Esophagus (tissue), 2 donors: ENCODE data around the gene RBM39. TPM values are rescaled to one million over a fixed set of nuclear protein-coding genes. Genes with fewer than 3 reads are reported as not detected.
"Not testable (repeated sequence)": the region's sequence is repeated elsewhere in the genome, so short reads cannot be mapped to it uniquely, and the experiment has no call there.

ENCODE experiments used
- H3K27ac ChIP-seq, 2 donors: one replicate each; pipeline ENCODE4 v1.5.1; 2013; ENCODE audit warnings: low read depth in 2 of 2, mild to moderate bottlenecking in 2 of 2, inconsistent platforms in 1 of 2, low read length in 1 of 2, moderate library complexity in 1 of 2
- H3K27me3 ChIP-seq, 2 donors: one replicate each; pipeline ENCODE4 v1.6.1; 2013; ENCODE audit warnings: low read length in 2 of 2, control low read depth in 1 of 2, mild to moderate bottlenecking in 1 of 2; ENCODE audit not compliant: insufficient read depth in 2 of 2, control insufficient read depth in 1 of 2
- H3K36me3 ChIP-seq, 2 donors: one replicate each; pipeline ENCODE4 v1.6.1; 2013; ENCODE audit warnings: low read length in 1 of 2; ENCODE audit not compliant: control insufficient read depth in 2 of 2, insufficient read depth in 2 of 2
- H3K4me1 ChIP-seq, 2 donors: one replicate each; pipeline ENCODE4 v1.6.1; 2013; ENCODE audit warnings: low read length in 1 of 2; ENCODE audit not compliant: control insufficient read depth in 2 of 2, insufficient read depth in 2 of 2
- H3K4me3 ChIP-seq, 2 donors: one replicate each; pipeline ENCODE4 v1.5.1; 2013; ENCODE audit warnings: low read length in 2 of 2, mild to moderate bottlenecking in 2 of 2, low read depth in 1 of 2, moderate library complexity in 1 of 2
- H3K9me3 ChIP-seq, 2 donors: one replicate each; pipeline ENCODE4 v1.6.1; 2013; ENCODE audit warnings: mild to moderate bottlenecking in 2 of 2, low read depth in 1 of 2, low read length in 1 of 2, moderate library complexity in 1 of 2; ENCODE audit not compliant: control insufficient read depth in 2 of 2, insufficient read depth in 1 of 2
- WGBS, 2 donors: extraction: QIAGEN DNeasy Blood & Tissue Kit; methylation state at CpG; one replicate each; pipeline ENCODE4 v1.1.7; 2013; 5-methylcytosine and 5-hydroxymethylcytosine counted together
- polyA plus RNA-seq, 2 donors: library from polyadenylated mRNA; stranded (reverse); fragments of 200-250 nt; gene quantifications; one replicate each; pipeline ENCODE4 v1.2.3, GENCODE V29; 2013
- donor health status: healthy with polysubstance abuse.
- donor health status: Bipolar disorder and iron deficiency.

RBM39 gene
- polyA plus RNA-seq, 2 donors: 164 to 335 TPM

DNA sequence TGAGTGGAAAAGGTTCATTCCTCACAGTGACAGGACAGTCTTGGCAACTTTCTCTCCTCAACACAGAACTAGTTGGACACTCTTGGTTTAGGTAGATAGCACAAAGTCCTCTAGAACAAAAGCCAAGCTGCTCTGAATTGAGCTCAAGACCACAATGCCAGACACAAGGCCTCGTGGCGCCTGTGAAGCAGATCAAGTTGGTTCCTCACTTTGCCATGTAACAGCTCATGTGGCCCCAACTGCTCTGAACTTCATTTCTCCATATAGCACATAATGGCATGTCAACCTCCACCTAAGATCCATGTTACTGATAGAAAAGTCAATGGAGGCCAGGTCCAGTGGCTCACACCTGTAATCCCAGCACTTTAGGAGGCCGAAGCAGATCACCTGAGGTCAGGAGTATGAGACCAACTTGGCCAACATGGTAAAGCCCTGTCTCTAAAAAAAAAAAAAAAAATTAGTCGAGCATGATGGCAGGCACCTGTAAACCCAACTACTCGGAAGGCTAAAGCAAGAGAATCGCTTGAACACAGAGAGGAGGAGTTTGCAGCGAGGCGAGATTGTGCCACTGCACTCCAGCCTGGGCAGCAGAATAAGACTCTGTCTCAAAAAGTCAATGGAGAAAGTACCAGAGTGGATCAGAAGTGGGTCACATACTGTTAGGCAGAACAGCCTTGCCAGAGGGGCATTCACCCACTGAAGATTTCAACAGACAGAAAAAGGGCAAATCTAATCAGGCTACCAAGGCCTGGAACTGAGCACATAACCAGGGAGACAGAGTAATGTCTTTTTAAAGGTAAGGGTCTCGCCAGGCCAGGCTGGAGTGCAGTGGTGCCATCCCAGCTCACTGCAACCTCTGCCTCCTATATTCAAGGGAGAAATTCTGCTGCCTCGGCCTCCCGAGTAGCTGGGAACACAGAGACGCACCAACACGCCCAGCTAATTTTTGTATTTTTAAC, 21.6 kb downstream of the RBM39 start:
- H3K36me3 ChIP-seq: peaks cover 23 to 37% of the 10 kb centered on the region in 2 donors
- H3K4me1 ChIP-seq: no peaks in the 10 kb centered on the region
- H3K27ac ChIP-seq: no peak overlapping the region
- no peaks in the 10 kb centered on the region for H3K27me3 ChIP-seq
- 92 to 94% methylated on average over 13 of the region's 13 CpGs for WGBS, 2 donors
- no peak overlapping the region for H3K4me3 ChIP-seq
- H3K9me3 ChIP-seq: no peaks in the 10 kb centered on the region

DNA sequence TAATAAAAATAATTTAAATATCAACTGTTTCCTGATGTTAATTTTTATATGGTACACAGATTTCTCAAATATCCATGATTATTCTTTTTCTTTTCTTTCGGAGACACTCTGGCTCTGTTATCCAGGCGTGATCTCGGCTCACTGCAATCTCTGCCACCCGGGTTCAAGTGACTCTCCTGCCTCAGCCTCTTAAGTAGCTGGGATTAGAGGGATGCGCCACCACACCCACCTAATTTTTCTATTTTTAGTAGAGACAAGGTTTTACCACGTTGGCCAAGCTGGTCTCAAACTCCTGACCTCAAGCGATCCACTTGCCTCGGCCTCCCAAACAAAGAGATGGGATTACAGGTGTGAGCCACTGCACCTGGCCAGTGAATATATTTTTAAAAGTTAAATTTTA, 22.3 kb downstream of the RBM39 start:
- Histone ChIP-seq H3K27ac (no peak overlapping the region), H3K9me3 (no peaks in the 10 kb centered on the region), H3K4me3 (no peak overlapping the region), H3K4me1 (no peaks in the 10 kb centered on the region), H3K36me3 (peaks cover 28 to 38% of the 10 kb centered on the region in 2 donors), H3K27me3 (no peaks in the 10 kb centered on the region)
- WGBS, 2 donors: 67 to 68% methylated on average over 8 of the region's 8 CpGs

GRCh38 chr20:35718972-35719635, 23.0 kb downstream of the RBM39 start:
- Histone ChIP-seq H3K36me3 (peaks cover 28 to 37% of the 10 kb centered on the region in 2 donors), H3K27me3 (no peaks in the 10 kb centered on the region), H3K27ac (no peak overlapping the region), H3K9me3 (no peaks in the 10 kb centered on the region), H3K4me1 (no peaks in the 10 kb centered on the region), H3K4me3 (no peak overlapping the region)
- 84 to 89% methylated on average over 12 of the region's 12 CpGs for WGBS, 2 donors

DNA sequence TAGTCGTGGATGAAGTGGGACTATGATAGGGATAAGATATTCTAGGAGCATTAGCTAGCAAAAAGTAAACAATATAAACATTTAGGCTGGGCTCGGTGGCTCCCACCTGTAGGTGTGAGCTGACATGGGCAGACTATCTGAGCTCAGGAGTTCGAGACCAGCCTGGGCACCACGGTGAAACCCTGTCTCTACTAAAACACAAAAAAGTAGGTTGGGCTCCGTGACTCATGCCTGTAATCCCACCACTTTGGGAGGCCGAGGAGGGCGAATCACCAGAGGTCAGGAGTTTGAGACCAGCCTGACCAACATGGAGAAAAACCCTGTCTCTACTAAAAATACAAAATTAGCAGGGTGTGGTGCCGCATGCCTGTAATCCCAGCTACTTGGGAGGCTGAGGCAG, 23.7 kb downstream of the RBM39 start:
- not testable (repeated sequence) for H3K4me3 ChIP-seq, H3K4me1 ChIP-seq, H3K27me3 ChIP-seq, H3K9me3 ChIP-seq, H3K27ac ChIP-seq
- peaks cover 31 to 36% of the 10 kb centered on the region in 2 donors for H3K36me3 ChIP-seq
- 84 to 85% methylated on average over 8 of the region's 8 CpGs for WGBS, 2 donors

DNA sequence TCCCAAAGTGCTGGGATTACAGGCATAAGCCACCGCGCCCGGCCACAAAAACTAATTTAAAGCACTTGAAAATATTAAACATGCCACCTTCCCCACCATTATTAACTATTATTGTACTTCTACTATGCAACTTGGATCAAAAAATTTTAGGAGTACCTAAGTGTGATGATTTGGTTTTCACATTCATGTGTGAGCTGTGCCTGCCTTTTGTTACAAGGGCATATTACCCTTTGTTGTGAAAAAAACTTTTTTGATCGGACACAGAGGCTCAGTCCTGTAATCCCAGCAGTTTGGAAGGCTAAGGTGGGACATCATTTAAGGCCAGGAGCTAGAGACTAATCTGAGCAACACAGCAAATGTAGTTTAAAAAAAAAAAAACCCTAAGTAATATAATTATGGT, 25.7 kb downstream of the RBM39 start:
- H3K36me3 ChIP-seq: peaks cover 27 to 44% of the 10 kb centered on the region in 2 donors
- H3K4me3 ChIP-seq: no peak overlapping the region
- 94 to 96% methylated on average over 4 of the region's 4 CpGs for WGBS, 2 donors
- no peaks in the 10 kb centered on the region for H3K27me3 ChIP-seq
- H3K9me3 ChIP-seq: no peaks in the 10 kb centered on the region
- H3K27ac ChIP-seq: no peak overlapping the region
- no peaks in the 10 kb centered on the region for H3K4me1 ChIP-seq

- Histone ChIP-seq H3K36me3 (peaks cover 23 to 40% of the 10 kb centered on the region in 2 donors), H3K4me3 (no peak overlapping the region), H3K27me3 (no peaks in the 10 kb centered on the region), H3K4me1 (no peaks in the 10 kb centered on the region), H3K9me3 (no peaks in the 10 kb centered on the region), H3K27ac (no peak overlapping the region)
- WGBS, 2 donors: 95 to 100% methylated on average over 2 of the region's 2 CpGs
Observed at GRCh38 chr20:35715652-35716051, 26.4 kb downstream of the RBM39 start.

DNA sequence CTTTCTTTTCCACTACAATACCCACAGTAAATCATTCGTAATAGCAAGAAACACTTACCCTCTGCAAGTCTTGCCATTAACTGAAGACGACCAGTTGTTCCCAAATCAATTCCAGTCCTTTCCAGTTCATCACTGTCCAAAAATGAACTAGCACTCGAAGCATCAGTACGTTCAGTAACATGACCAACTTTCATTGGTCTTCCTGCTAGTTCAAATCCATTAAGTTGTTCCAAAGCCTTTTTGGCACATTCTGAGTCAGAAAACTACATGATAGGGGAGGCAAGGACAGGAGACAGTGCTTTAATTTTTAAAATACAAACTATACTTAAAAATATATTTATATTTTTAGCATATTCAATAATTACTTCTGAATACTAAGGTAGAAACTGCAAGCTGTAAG, 27.9 kb downstream of the RBM39 start:
- 72 to 76% methylated on average over 4 of the region's 4 CpGs for WGBS, 2 donors
- Histone ChIP-seq H3K4me1 (no peaks in the 10 kb centered on the region), H3K9me3 (no peaks in the 10 kb centered on the region), H3K4me3 (no peak overlapping the region), H3K36me3 (peaks cover 24 to 30% of the 10 kb centered on the region in 2 donors), H3K27me3 (no peaks in the 10 kb centered on the region), H3K27ac (no peak overlapping the region)

- H3K4me3 ChIP-seq, H3K27ac ChIP-seq, H3K9me3 ChIP-seq, H3K4me1 ChIP-seq, H3K27me3 ChIP-seq: not testable (repeated sequence)
- H3K36me3 ChIP-seq: peaks cover 24% of the 10 kb centered on the region in 2 donors
- WGBS, 2 donors: 87% methylated on average over 9 of the region's 9 CpGs
Observed at GRCh38 chr20:35713120-35713519, 28.9 kb downstream of the RBM39 start.

DNA sequence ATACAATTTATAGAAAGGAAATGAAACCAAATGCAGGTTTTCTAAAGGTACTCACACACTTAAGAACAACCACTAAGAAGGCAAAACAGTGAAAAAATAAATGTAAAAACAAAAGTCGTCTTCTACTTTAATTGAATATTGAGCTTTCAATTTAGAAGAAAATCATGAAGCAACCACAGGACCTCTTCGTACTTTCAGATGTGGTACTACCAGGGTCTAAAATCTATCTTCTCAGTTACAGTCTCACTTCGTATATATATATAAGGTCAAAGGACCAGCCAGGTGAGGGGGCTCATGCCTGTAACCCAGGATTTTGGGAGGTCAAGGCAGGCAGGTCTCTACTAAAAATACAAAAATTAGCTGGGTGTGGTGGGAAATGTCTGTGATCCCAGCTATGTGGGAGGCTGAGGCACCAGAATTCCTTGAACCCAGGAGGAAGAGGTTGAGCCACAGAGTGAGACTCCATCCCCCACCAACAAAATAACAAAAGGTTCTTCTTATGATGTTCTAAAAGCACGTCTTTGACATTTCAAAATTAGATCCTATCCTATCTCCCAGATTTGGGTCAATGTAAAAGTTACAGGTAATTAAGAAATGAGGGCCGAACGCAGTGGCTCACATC, 30.4 kb downstream of the RBM39 start:
- H3K9me3 ChIP-seq: no peaks in the 10 kb centered on the region
- no peak overlapping the region for H3K4me3 ChIP-seq
- no peak overlapping the region for H3K27ac ChIP-seq
- H3K4me1 ChIP-seq: no peaks in the 10 kb centered on the region
- WGBS, 2 donors: 70 to 73% methylated on average over 6 of the region's 6 CpGs
- no peaks in the 10 kb centered on the region for H3K27me3 ChIP-seq
- peaks cover 19 to 22% of the 10 kb centered on the region in 2 donors for H3K36me3 ChIP-seq
